AML-193 (cell line): ENCODE results near the gene STXBP2.

Experiments used
- DNase-seq, 2 experiments: peaks; one replicate each; lab custom pipeline; 2025; lab: John Stamatoyannopoulos, UW

The STXBP2 gene

GRCh38 chr19:7636691-7637373 is at the start of gene STXBP2:
STXBP2 (plus strand) TSS chr19:7637110; CDS start chr19:7637150, 40 bp downstream.
- peak; percentile 26 to 47 for DNase-seq

DNA sequence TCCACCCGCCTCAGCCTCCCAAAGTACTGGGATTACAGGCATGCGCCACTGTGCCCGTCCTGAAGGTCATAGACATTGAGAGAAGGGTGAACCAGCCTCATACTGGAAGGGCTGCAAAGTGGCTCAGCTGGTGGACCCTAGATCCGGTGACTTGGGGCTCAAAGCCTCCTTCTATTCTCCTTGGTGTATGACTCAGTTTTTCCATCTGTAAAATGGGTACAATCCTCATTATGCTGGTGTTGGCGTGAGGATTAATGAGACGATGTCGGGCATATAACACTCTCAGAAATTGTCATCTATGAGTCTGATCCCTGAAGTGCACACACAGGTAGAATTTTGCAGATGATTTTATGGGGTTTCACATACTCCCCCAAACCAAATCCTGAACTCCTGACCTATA is 47.1 kb upstream of the STXBP2 start:
- no peak for DNase-seq

DNA sequence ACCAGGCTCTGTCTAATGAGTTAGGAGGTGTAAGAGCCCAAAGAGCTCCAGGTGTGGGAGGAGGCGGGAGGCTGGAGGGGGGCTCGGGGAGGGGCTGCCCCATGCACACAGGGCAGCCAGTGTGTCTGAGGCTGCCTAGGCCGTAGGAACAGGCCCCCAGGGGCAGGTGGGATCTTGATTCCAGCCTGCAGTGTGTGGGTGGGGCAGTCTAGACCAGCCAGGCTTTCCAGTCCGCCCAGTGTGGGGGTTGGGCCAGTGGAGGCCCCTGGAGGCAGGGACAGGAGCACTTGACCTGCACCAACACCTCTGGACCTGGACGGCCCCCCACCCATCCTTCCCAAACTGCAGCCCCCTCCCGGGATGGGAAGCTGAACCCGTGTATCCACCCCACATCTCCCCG is 46.7 kb upstream of the STXBP2 start:
- DNase-seq: no peak

GRCh38 chr19:7595466-7596133 is 41.3 kb upstream of the STXBP2 start, which contains the start of gene CAMSAP3:
CAMSAP3 (plus strand) TSS chr19:7595863; CDS start chr19:7596003, 140 bp downstream.
- DNase-seq: no peak

DNA sequence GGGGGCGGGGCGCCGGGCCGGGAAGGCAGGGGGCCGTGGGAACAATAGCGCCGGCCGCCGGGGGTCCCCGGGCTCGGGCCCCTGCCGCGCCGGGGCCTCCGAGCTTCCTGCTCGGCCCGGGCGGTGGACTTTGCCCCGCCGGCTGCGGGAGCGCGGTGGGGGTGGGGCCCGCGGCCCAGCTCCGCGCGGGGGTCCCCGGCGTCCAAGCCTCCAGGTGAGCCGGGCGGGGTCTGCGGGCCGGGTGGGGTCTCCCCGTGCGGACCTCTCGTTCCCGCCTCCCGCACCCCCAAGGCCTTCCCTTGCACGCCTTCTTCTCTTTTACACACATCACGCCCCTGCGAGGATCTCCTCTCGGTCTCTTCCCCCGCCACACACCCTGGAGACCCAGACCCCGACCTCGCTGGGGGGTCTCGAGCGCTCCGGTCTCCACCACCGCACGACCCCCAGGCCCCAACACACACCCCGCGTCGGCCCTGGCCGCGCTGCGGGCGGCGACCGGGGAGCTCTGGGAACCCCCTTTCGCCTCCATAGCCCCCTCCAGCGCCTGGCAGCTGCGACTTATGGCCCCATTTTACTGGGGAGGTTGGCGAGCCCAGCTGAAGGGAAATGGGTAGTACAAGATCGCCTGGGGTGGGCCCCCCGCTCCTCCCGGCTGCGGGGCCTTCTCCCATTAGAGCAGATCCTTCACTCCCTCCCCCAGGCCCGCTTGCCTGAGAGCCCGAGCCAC is 40.5 kb upstream of the STXBP2 start:
- DNase-seq: no peak

- DNase-seq: no peak
Measured at GRCh38 chr19:7597689-7598088, 39.2 kb upstream of the STXBP2 start.

GRCh38 chr19:7598180-7598579 is 38.7 kb upstream of the STXBP2 start:
- no peak for DNase-seq

DNA sequence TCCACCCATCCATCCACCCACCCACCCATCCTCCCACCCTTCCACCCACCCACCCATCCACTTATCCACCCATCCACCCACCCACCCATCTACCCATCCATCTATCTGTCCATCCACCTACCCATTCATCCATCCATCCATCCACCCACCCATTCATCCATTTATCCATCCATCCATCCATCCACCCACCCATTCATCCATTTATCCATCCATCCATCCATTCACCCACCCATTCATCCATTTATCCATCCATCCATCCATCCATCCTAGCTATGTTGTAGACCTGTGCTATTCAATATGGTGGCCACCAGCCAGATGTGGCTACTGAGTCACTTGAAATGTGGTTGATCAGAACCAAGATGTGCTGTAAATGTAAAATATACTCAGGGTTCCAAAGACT is 36.2 kb upstream of the STXBP2 start:
- DNase-seq: no peak

DNA sequence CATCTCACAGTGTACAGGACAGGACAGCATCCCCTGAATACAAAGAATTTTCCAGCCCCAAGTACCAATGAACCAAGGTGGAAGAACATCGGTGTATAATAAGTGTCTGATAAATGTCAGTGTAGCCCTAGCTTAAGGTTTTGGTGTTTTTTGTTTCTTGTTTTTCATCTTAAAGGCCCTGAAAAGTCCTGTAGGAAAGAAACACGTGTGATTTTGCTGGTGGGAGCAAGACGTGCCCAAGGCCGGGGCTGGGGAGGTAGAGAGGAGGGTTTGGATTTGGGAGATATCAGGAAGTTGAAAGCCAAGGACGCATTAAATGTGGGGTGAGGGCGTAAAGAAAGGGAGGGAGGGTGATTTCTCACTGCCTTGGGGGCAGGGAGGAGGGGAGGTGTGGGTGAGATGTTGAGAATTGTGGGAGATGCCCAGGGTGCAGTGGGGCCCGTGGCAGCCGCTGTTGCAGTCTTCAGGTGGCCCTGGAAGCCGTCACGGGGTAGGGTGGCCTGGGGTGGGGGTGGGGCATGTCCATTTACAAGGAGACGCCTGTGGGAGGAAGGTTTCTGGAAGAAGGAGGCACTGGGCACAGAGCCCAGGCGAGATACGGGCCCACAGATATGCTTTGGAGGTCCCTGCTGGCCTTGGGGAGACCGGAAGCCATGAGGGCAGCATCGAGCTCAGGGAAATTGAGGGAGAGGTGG is 34.5 kb upstream of the STXBP2 start:
- no peak for DNase-seq

DNA sequence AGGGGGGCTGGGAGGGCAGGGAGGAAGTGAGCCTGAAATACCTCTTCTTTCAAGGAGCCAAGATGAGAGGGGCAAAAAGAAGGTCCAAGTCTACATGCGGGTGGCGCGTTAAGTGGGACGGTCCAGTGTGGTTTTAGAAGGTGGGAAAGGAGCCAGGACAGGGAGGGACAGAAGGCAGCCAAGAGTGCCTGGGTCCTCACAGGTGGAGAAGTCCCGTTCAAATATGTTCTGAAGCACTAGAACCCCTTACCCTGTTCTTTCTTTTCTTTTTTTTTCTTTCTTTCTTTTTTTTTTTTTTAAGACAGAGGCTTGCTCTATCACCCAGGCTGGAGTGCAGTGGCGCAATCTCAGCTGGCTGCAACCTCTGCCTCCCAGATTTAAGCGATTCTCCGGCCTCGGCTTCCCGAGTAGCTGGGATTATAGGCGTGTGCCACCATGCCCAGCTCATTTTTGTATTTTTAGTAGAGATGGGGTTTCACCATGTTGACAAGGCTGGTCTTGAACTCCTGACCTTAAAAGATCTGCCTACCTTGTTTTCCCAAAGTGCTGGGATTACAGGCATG is 33.9 kb upstream of the STXBP2 start:
- no peak for DNase-seq

DNA sequence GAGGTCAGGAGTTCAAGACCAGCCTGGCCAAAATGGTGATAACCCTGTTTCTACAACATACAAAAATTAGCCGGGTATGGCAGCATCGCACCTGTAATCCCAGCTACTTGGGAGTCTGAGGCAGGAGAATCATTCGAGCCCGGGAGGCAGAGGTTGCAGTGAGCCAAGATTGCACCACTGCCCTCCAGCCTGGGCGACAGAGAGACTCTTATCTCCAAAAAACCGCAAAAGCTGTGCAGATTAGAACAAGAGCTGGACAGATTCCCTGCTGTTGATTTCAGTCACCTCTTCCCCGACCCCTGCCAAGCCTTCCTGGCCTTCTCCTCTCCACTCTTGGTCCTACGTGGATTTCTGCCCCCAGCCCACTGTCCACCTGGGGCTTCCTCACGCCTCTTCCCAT is 33.0 kb upstream of the STXBP2 start:
- DNase-seq: no peak

DNA sequence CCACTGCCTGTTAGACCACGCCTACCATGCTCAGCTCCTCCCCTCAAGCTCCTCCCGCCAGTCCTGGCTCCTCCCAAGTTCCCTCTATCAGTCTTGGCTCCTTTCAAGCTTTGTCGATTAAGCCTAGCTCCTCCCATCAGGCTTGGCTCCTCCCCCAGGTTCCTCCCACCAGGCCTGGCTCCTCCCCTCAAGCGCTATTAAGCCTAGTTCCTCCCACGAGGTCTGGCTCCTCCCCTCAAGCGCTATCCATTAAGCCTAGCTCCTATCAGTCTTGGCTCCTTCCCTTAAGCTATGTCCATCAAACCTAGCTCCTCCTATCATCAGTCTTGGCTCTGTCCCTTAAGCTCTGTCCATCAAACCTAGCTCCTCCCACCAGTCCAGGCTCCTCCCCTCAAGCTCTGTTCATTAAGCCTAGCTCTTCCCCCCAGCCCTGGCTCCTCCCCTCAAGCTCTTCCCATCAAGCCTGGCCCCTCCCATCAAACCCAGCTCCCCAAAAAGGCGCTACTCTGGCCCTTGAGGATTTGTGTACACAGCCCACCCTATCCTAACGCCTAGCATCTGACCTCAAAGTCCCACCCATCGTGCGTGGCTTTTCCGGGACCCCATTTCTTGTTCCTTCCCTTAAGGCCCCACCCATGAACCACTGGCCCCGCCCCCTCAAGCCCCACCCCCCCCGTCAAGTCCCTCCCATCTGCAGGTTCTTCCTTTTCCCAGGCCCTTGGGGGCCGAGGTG is 31.3 kb upstream of the STXBP2 start:
- no peak for DNase-seq

- DNase-seq: no peak
Measured at GRCh38 chr19:7606289-7606688, 30.6 kb upstream of the STXBP2 start.

DNA sequence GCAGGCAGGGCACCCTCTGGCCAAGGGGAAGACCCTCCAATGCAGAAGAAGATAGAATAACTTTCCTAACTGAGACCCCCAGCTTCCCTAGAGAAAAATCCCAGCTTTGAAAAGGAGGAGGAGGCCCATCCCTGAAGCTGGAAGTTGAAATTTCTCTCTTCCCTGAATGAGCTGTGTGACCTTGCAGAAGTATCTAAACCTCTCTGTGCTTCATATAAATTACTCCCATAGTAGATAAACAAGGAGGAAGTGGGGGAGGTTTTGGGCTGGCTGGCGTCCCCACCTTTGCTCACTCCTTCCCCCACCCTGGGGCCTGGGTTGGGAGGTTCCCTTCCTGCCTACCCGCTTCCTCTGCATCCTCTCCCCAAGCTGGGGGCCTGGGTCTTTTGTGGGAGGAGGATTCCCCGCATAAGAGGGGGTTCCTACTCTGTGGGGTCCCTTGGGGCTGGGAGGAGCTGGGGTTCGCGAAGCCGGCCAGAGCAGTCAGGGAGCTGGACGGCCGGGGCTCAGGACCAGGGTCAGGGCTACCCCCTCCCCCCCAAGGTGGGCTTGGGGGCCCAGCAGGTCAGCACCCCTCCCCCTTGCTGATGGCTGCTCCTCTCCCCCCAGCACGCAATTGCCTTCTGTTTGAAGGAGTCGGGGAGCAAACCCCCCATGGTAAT is 29.6 kb upstream of the STXBP2 start:
- DNase-seq: no peak

- no peak for DNase-seq
Measured at GRCh38 chr19:7607874-7608560, 28.9 kb upstream of the STXBP2 start.

GRCh38 chr19:7610491-7611240 is 26.2 kb upstream of the STXBP2 start:
- no peak for DNase-seq

DNA sequence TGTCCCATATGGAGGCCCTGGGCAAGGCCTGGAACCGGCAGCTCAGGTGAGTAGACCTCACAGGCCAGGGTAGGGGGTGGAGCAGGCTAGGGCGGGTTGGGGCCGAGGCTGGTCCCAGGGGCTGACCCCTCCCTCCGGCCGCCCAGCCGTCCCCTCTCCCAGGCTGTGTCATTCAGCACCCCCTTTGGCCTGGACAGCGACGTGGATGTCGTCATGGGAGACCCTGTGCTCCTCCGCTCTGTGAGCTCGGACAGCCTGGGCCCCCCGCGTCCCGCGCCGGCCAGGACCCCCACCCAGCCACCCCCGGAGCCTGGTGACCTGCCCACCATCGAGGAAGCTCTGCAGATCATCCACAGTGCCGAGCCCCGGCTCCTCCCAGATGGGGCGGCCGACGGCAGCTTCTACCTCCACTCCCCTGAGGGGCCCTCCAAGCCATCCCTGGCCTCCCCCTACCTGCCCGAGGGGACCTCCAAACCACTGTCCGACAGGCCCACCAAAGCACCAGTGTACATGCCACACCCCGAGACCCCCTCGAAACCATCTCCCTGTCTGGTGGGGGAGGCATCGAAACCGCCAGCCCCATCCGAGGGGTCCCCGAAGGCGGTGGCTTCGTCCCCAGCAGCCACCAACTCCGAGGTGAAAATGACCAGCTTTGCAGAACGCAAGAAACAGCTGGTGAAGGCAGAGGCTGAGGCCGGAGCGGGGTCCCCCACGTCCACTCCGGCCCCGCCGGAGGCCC is 25.2 kb upstream of the STXBP2 start:
- no peak for DNase-seq
